ENCODE data around the gene NPEPL1. TPM values are rescaled to one million over a fixed set of nuclear protein-coding genes. Genes with fewer than 3 reads are reported as not detected.

NPEPL1 gene
- total RNA-seq, 1 experiment from 2014 or later: 18.1 TPM

GRCh38 chr20:58690396-58691135 lies 2.0 kb upstream of the NPEPL1 start:
- intact Hi-C loops (cut with micrococcal nuclease; ENCODE audit: unreplicated experiment): no loop called here
- CTCF ChIA-PET: interaction anchor here (1.8 kb wide), 1 partner anchor 39 kb away, joined by 5 read pairs; the partner anchor contains the start of gene STX16
- DNase-seq: no peak
- Mint-ChIP-seq H3K36me3 (ENCODE audit: insufficient read depth, unreplicated experiment) (peaks cover 12% of the 10 kb centered on the region), H3K27me3 (ENCODE audit: unreplicated experiment) (no peaks in the 10 kb centered on the region), H3K4me3 (ENCODE audit: low read depth, unreplicated experiment) (no peak overlapping the region), H3K27ac (ENCODE audit: unreplicated experiment) (no peak overlapping the region), H3K9me3 (ENCODE audit: low read depth, unreplicated experiment) (no peaks in the 10 kb centered on the region), H3K4me1 (ENCODE audit: low read depth, unreplicated experiment) (no peaks in the 10 kb centered on the region)
- no peak for TF ChIP-seq CTCF (IDR thresholded peaks at IDR 0.05; ENCODE audit: unreplicated experiment)
- no TSS peak for BruUV-seq (replicated peaks)

DNA sequence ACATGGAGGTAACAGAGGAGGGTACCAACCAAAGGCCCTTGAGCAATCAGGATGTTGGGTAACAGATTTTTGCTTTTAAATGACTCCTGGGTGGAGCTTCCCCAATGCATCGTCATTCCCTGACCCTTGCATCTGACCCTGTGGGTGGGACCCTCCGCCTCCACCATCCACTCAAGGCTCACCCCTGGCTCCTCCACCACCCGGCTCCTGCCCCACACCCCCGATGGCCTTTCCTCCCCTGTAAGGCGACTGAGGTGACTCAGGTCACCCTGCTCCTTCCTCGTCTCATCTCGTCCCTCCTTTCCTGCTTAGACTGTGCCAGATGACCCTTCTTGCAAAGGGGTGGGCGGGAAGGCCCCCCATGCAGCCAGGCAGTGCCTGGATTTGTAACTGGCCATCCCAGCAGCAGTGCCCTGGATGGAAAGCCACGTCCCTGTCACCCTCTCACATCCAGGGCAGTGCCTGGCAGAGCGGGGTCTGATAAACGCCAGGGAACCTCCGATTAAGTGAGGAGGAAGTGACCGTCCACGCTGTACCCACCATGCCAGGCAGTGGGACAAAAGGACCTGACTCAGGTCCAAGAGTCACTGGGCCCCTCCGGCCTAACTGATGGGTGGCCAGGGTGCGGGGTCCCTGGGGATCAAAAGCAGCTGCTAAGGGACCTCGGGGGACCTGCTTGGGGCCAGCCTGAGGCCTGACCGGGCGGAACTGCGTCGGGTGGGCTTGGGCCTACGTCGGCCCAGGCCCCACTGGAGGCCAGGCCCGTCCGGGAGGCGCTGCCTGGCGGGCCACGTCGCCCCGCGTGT lies 624 bp upstream of the NPEPL1 start:
- H3K4me1 Mint-ChIP-seq (ENCODE audit: low read depth, unreplicated experiment): no peaks in the 10 kb centered on the region
- no peak overlapping the region for H3K27ac Mint-ChIP-seq (ENCODE audit: unreplicated experiment)
- DNase-seq: no peak
- TF ChIP-seq CTCF (IDR thresholded peaks at IDR 0.05; ENCODE audit: unreplicated experiment): peak; percentile 9
- no peaks in the 10 kb centered on the region for H3K27me3 Mint-ChIP-seq (ENCODE audit: unreplicated experiment)
- H3K36me3 Mint-ChIP-seq (ENCODE audit: insufficient read depth, unreplicated experiment): peaks cover 12% of the 10 kb centered on the region
- no peak overlapping the region for H3K4me3 Mint-ChIP-seq (ENCODE audit: low read depth, unreplicated experiment)
- H3K9me3 Mint-ChIP-seq (ENCODE audit: low read depth, unreplicated experiment): no peaks in the 10 kb centered on the region
- intact Hi-C loops (cut with micrococcal nuclease; ENCODE audit: unreplicated experiment): no loop called here
- BruUV-seq (replicated peaks): no TSS peak
- CTCF ChIA-PET: no interaction called here

DNA sequence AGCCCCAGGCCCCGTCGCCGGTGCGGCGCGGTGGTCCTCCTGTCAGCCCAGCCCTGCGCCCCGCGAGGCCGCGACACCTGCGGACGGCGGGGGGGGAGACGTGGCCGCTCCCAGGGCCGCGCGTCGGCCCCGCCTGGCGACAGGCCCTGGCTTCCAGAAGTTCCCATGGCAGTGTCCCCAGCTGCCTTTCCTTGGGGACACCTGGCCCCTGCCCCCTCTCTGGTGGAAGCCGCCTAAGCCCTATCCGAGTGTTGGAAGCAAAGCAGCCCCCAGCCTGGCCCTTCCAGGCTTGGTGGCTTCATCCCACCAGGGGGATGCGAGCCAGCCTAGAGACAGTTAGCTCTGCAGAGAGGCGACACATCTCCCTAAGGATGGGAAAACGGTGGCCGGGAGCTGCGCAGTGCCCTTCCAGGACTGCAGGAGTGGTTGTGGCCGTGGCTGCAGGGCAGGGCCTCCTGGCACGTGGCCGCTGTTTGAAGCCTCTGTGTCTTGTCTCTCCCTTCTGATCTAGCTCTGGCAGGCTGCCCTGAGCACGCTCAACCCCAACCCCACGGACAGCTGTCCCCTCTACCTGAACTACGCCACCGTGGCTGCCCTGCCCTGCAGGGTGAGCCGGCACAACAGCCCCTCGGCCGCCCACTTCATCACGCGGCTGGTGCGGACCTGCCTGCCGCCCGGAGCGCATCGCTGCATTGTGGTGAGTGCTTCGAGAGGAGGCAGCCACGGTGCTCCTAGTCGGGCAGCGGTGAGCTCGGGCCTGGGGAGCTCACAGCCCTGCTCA lies 816 bp downstream of the NPEPL1 start:
- H3K4me1 Mint-ChIP-seq (ENCODE audit: low read depth, unreplicated experiment): no peaks in the 10 kb centered on the region
- DNase-seq: peak; percentile 41
- H3K27ac Mint-ChIP-seq (ENCODE audit: unreplicated experiment): no peak overlapping the region
- no peaks in the 10 kb centered on the region for H3K9me3 Mint-ChIP-seq (ENCODE audit: low read depth, unreplicated experiment)
- H3K27me3 Mint-ChIP-seq (ENCODE audit: unreplicated experiment): no peaks in the 10 kb centered on the region
- peaks cover 12% of the 10 kb centered on the region for H3K36me3 Mint-ChIP-seq (ENCODE audit: insufficient read depth, unreplicated experiment)
- CTCF ChIA-PET: interaction anchor here (1.1 kb wide), 1 partner anchor 11 kb away, joined by 3 read pairs; no protein-coding TSS in a partner anchor
- peak overlapping the region; percentile 62 for H3K4me3 Mint-ChIP-seq (ENCODE audit: low read depth, unreplicated experiment)
- no TSS peak for BruUV-seq (replicated peaks)
- intact Hi-C loops (cut with micrococcal nuclease; ENCODE audit: unreplicated experiment): no loop called here
- no peak for TF ChIP-seq CTCF (IDR thresholded peaks at IDR 0.05; ENCODE audit: unreplicated experiment)

GRCh38 chr20:58694241-58695083 lies 1.9 kb downstream of the NPEPL1 start:
- intact Hi-C loops (cut with micrococcal nuclease; ENCODE audit: unreplicated experiment): no loop called here
- CTCF ChIA-PET: no interaction called here
- no peak overlapping the region for H3K4me3 Mint-ChIP-seq (ENCODE audit: low read depth, unreplicated experiment)
- no peak for DNase-seq
- peaks cover 12% of the 10 kb centered on the region for H3K36me3 Mint-ChIP-seq (ENCODE audit: insufficient read depth, unreplicated experiment)
- no peak for TF ChIP-seq CTCF (IDR thresholded peaks at IDR 0.05; ENCODE audit: unreplicated experiment)
- no peak overlapping the region for H3K27ac Mint-ChIP-seq (ENCODE audit: unreplicated experiment)
- no peaks in the 10 kb centered on the region for H3K27me3 Mint-ChIP-seq (ENCODE audit: unreplicated experiment)
- H3K4me1 Mint-ChIP-seq (ENCODE audit: low read depth, unreplicated experiment): no peaks in the 10 kb centered on the region
- BruUV-seq (replicated peaks): no TSS peak
- no peaks in the 10 kb centered on the region for H3K9me3 Mint-ChIP-seq (ENCODE audit: low read depth, unreplicated experiment)

Measured in Calu3 (cell line).